Measurements from ENCODE around the gene DENR. TPM values are rescaled to one million over a fixed set of nuclear protein-coding genes. Genes with fewer than 3 reads are reported as not detected.

The DENR gene
- total and polyA plus RNA-seq, 2 of the 8 experiments (the other 6 are each of a cell fraction or from before 2014, with no cell fraction given): 26.9 to 84.0 TPM

GRCh38 chr12:122726080-122726558 is 26.5 kb upstream of the DENR start:
- FAIRE-seq: no peak
- POLR2A ChIA-PET (ENCODE audit: partially characterized antibody): no interaction called here
- H4K20me1 ChIP-seq (replicated peaks in 1 of 2; ENCODE audit: control insufficient read depth in 1 of 2, insufficient read depth in 2 of 2, low read length in 2 of 2): no peaks in the 10 kb centered on the region

More at GRCh38 chr12:122726080-122726558, 26.5 kb upstream of the DENR start:
- no peak overlapping the region for H4K8ac ChIP-seq (ENCODE audit: extremely low read depth, insufficient read depth, low read length)
- H3K27ac ChIP-seq (ENCODE audit: low read depth, low read length): no peak overlapping the region
- H2BK20ac ChIP-seq (ENCODE audit: low read length): no peak overlapping the region
- H2BK120ac ChIP-seq (replicated peaks; ENCODE audit: low read depth, low read length): no peak overlapping the region
- no peaks in the 10 kb centered on the region; a peak in 1 of 7 replicates for H3K27me3 ChIP-seq (replicated peaks in 1 of 4; ENCODE audit: control insufficient read depth in 3 of 4, extremely low read depth in 1 of 4, insufficient read depth in 3 of 4, low read length in 3 of 4)
- no peaks in the 10 kb centered on the region for H3K79me2 ChIP-seq (ENCODE audit: control insufficient read depth in 1 of 2, insufficient read depth in 2 of 2, low read length in 2 of 2)
- H2BK15ac ChIP-seq (ENCODE audit: low read length): no peak overlapping the region
- H3K36me3 ChIP-seq (ENCODE audit: control insufficient read depth in 2 of 4, insufficient read depth in 4 of 4, low read length in 3 of 4): no peaks in the 10 kb centered on the region
- H2BK5ac ChIP-seq (ENCODE audit: low read depth, low read length): no peak overlapping the region
- no peaks in the 10 kb centered on the region for H3K79me1 ChIP-seq (ENCODE audit: low read depth, low read length)
- no peak overlapping the region for H3K23ac ChIP-seq (ENCODE audit: insufficient read length)
- H2AFZ ChIP-seq (ENCODE audit: low read length): no peak overlapping the region; the same call in 1 of the 2 replicates
- 0 out of 4 replicates have a peak overlapping the region, but pooled peaks of 1 of the 2 experiments have one; percentile 5 for H3K4me2 ChIP-seq (ENCODE audit: insufficient read depth in 1 of 2, low read depth in 2 of 2, low read length in 2 of 2)
- H3K56ac ChIP-seq (replicated peaks; ENCODE audit: insufficient read length, low read depth, low read length): no peak overlapping the region
- H3K9ac ChIP-seq (replicated peaks in 1 of 4; ENCODE audit: extremely low read depth in 1 of 4, low read depth in 3 of 4, low read length in 3 of 4): no peak overlapping the region
- H3K4me3 ChIP-seq (ENCODE audit: extremely low read depth in 1 of 4, insufficient read depth in 2 of 4, low read depth in 3 of 4, low read length in 4 of 4): no peak overlapping the region
- WGBS, 2 experiments (ENCODE audit: extremely low coverage in 1 of 2, insufficient coverage in 1 of 2, insufficient read length in 1 of 2, insufficient replicate concordance in 2 of 2, low coverage in 1 of 2, low lambda C conversion rate in 2 of 2, missing lambda C conversion rate in 1 of 2): 43% methylated on average over 5 of the region's 5 CpGs; no CpG with 5 or more reads in 1 of the 2 experiments
- CTCF ChIA-PET (ENCODE audit: partially characterized antibody): interaction anchor here (0.6 to 1.7 kb wide), 3 partner anchors 8 to 44 kb away, joined by 3 to 7 read pairs (median 4); no protein-coding TSS in a partner anchor
- no peaks in the 10 kb centered on the region; a peak in 1 of 7 replicates for H3K4me1 ChIP-seq (replicated peaks in 1 of 4; ENCODE audit: control insufficient read depth in 3 of 4, insufficient read depth in 4 of 4, low read length in 3 of 4)
- no peaks in the 10 kb centered on the region for H3K9me3 ChIP-seq (ENCODE audit: insufficient read depth in 2 of 2, low read depth in 1 of 2, low read length in 1 of 2)
- H3K18ac ChIP-seq (ENCODE audit: extremely low read depth, low read length): no peak overlapping the region
- H4K5ac ChIP-seq (ENCODE audit: insufficient read length, low read depth, low read length): no peak overlapping the region
- H3K23me2 ChIP-seq (ENCODE audit: low read depth, low read length): no peaks in the 10 kb centered on the region; the same call in 1 of the 2 replicates
- H3K14ac ChIP-seq (ENCODE audit: insufficient read length): no peak overlapping the region
- H2BK12ac ChIP-seq (ENCODE audit: low read depth, low read length): no peak overlapping the region
- TF ChIP-seq TBP (IDR thresholded peaks at IDR 0.05; ENCODE audit: low read depth, low read length) (no peak), KDM1A (IDR thresholded peaks at IDR 0.05; ENCODE audit: borderline replicate concordance, low read length) (no peak), JUND (IDR thresholded peaks at IDR 0.05; ENCODE audit: low read length) (0 out of 2 replicates have a peak, but pooled peaks have one; percentile 65)
- DNase-seq (ENCODE audit: low read depth in 1 of 2, low spot score in 2 of 2): peak in 1 of 2 experiments; percentile 46
- H3K4ac ChIP-seq (replicated peaks; ENCODE audit: insufficient read length, low read depth, low read length): no peak overlapping the region
- H4K91ac ChIP-seq (replicated peaks; ENCODE audit: insufficient read length, low read length): no peak overlapping the region
- no peak overlapping the region for H2AK5ac ChIP-seq (ENCODE audit: low read depth, low read length)

All from H1 (cell line).